Panc1 (cell line): Measurements from ENCODE around the gene SMCO1. TPM values are rescaled to one million over a fixed set of nuclear protein-coding genes. Genes with fewer than 3 reads are reported as not detected.

Experiments used
- ATAC-seq: fragments of 200-7000 bp; cut with Tn5 transposase; 2 replicates; pipeline ENCODE4 v1.9.1; 2020; ENCODE audit warnings: mild to moderate bottlenecking, moderate library complexity
- BruUV-seq: library from RNA; stranded (reverse); fragments of 400-500 nt; replicated peaks from 2 replicates; lab custom pipeline; 2021; lab: Mats Ljungman, UMichigan
- CTCF ChIA-PET: fragments of 300-600 bp; sonication (Branson Sonifier 250); formaldehyde crosslinking; loops from one replicate; lab custom pipeline; 2022; ENCODE audit warnings: antibody characterized with exemption; lab: Charles Lee
- POLR2A ChIA-PET: fragments of 300-600 bp; sonication (Branson Sonifier 250); formaldehyde crosslinking; loops from one replicate; lab custom pipeline; 2022; ENCODE audit warnings: antibody characterized with exemption; lab: Charles Lee
- DNase-seq: peaks from one replicate; pipeline ENCODE4 v3.0.0-alpha.2; 2010; ENCODE audit warnings: low read depth, low spot score
- H3K27ac ChIP-seq: 2 replicates; pipeline ENCODE4 v1.5.1; 2011; ENCODE audit warnings: mild to moderate bottlenecking, low read length, inconsistent platforms
- H3K27me3 ChIP-seq: fragments of 200-500 bp; sonication (Bioruptor generic); 2 replicates; pipeline ENCODE4 v1.6.0; 2014; ENCODE audit warnings: low read length, inconsistent platforms; ENCODE audit not compliant: control insufficient read depth, insufficient read depth
- H3K36me3 ChIP-seq: fragments of 200-500 bp; sonication (Bioruptor generic); 2 replicates; pipeline ENCODE4 v1.5.1; 2014; ENCODE audit warnings: inconsistent platforms, mild to moderate bottlenecking, low read length, moderate library complexity; ENCODE audit not compliant: control insufficient read depth, insufficient read depth
- H3K4me1 ChIP-seq: 2 replicates; pipeline ENCODE4 v1.5.1; 2011; ENCODE audit warnings: inconsistent platforms, mild to moderate bottlenecking, low read length, moderate library complexity; ENCODE audit not compliant: control insufficient read depth, insufficient read depth
- H3K4me3 ChIP-seq, 2 experiments: 2 replicates each; pipeline ENCODE4 v1.5.1; 2011 to 2012; ENCODE audit warnings: low read depth in 2 of 2, low read length in 2 of 2, mild to moderate bottlenecking in 2 of 2, inconsistent platforms in 1 of 2, moderate library complexity in 1 of 2
- H3K9me3 ChIP-seq: fragments of 200-500 bp; sonication (Bioruptor generic); 2 replicates; pipeline ENCODE4 v1.5.1; 2014; ENCODE audit warnings: low read depth, mild to moderate bottlenecking, inconsistent platforms, low read length, moderate library complexity; ENCODE audit not compliant: control insufficient read depth, insufficient read depth
- CTCF ChIP-seq: fragments of 450-650 bp; IDR thresholded peaks from 2 replicates; pipeline ENCODE4 v1.5.1; 2017; ENCODE audit warnings: mild to moderate bottlenecking
- POLR2AphosphoS5 ChIP-seq: IDR thresholded peaks from 2 replicates; pipeline ENCODE4 v1.6.1; 2012; ENCODE audit warnings: mild to moderate bottlenecking, low read depth, low read length, moderate library complexity
- REST ChIP-seq, 2 experiments: IDR thresholded peaks; 2 replicates each; pipeline ENCODE4 v1.6.1; 2011 to 2012; ENCODE audit warnings: low read depth in 2 of 2, control low read depth in 1 of 2, low read length in 1 of 2, mild to moderate bottlenecking in 1 of 2, moderate library complexity in 1 of 2; ENCODE audit not compliant: insufficient read depth in 1 of 2
- SIN3A ChIP-seq: IDR thresholded peaks from 2 replicates; pipeline ENCODE4 v1.6.1; 2012; ENCODE audit warnings: low read depth, mild to moderate bottlenecking, low read length, moderate library complexity, borderline replicate concordance; ENCODE audit not compliant: insufficient read depth
- TCF7L2 ChIP-seq: IDR thresholded peaks from 2 replicates; pipeline ENCODE4 v1.6.1; 2011; ENCODE audit warnings: mild to moderate bottlenecking, low read depth, low read length, inconsistent platforms
- in situ Hi-C: cut with HindIII; loops from 2 replicates; pipeline ENCODE4 v1.10.0; 2016; ENCODE audit warnings: low sequenced_read_pairs, low pct_unique_long_range_greater_than_20kb
- intact Hi-C: fragments of 100-400 bp; cut with micrococcal nuclease; formaldehyde crosslinking; loops from one replicate; pipeline ENCODE4 v1.10.0; 2022; ENCODE audit not compliant: unreplicated experiment
- total RNA-seq: library from RNA; stranded (reverse); gene quantifications from one replicate; pipeline ENCODE4 v1.2.1, GENCODE V29; 2021; ENCODE audit not compliant: unreplicated experiment

Gene SMCO1
- total RNA-seq, 1 experiment from 2014 or later = not detected

- in situ Hi-C loops = no loop called here
- intact Hi-C loops = no loop called here
- DNase-seq (no peak), ATAC-seq (no peak)
- no peaks in the 10 kb centered on the region for H3K9me3 ChIP-seq
- peaks cover 3% of the 10 kb centered on the region; the same call in 1 of the 2 replicates for H3K36me3 ChIP-seq
- POLR2A ChIA-PET = no interaction called here
- H3K4me1 ChIP-seq = peaks cover 14% of the 10 kb centered on the region
- TF ChIP-seq REST (IDR thresholded peaks at IDR 0.05; ENCODE audit: insufficient read depth in 1 of 2, low read depth in 2 of 2, low read length in 1 of 2) (no peak), CTCF (no peak), SIN3A (no peak), TCF7L2 (no peak), POLR2AphosphoS5 (no peak)
- no peaks in the 10 kb centered on the region for H3K27me3 ChIP-seq
- CTCF ChIA-PET = no interaction called here
- H3K27ac ChIP-seq = peak overlapping the region; percentile 75
- no TSS peak for BruUV-seq
- no peak overlapping the region for H3K4me3 ChIP-seq
Measured at GRCh38 chr3:196499061-196499460, 16.1 kb downstream of the SMCO1 start.

GRCh38 chr3:196498297-196498696, 16.8 kb downstream of the SMCO1 start:
- ChIA-PET CTCF (no interaction called here), POLR2A (no interaction called here)
- DNase-seq (no peak), ATAC-seq (no peak)
- no peak for TF ChIP-seq REST (IDR thresholded peaks at IDR 0.05; ENCODE audit: insufficient read depth in 1 of 2, low read depth in 2 of 2, low read length in 1 of 2)
- no peak for TF ChIP-seq CTCF
- TF ChIP-seq SIN3A = no peak
- no peak for TF ChIP-seq TCF7L2
- TF ChIP-seq POLR2AphosphoS5 = no peak
- H3K9me3 ChIP-seq = no peaks in the 10 kb centered on the region
- H3K36me3 ChIP-seq = peaks cover 3% of the 10 kb centered on the region; the same call in 1 of the 2 replicates
- in situ Hi-C loops = no loop called here
- peaks cover 13% of the 10 kb centered on the region for H3K4me1 ChIP-seq
- intact Hi-C loops = no loop called here
- H3K27me3 ChIP-seq = no peaks in the 10 kb centered on the region
- no TSS peak for BruUV-seq
- H3K27ac ChIP-seq = no peak overlapping the region
- H3K4me3 ChIP-seq = no peak overlapping the region
